GM23338 (cell line): Measurements from ENCODE around the gene KCNQ5. TPM values are rescaled to one million over a fixed set of nuclear protein-coding genes. Genes with fewer than 3 reads are reported as not detected.

ENCODE experiments used
- ATAC-seq: fragments of 200-7000 bp; cut with Tn5 transposase; 3 replicates; pipeline ENCODE4 v1.9.1; 2020
- DNase-seq: peaks from one replicate; pipeline ENCODE4 v3.0.0-alpha.2; 2015; ENCODE audit warnings: low spot score
- H2AFZ ChIP-seq: fragments of 200-600 bp; sonication (generic); 2 replicates; pipeline ENCODE4 v1.8.0; 2016; ENCODE audit warnings: antibody characterized with exemption, mild to moderate bottlenecking, moderate library complexity
- H3F3A ChIP-seq: fragments of 200-600 bp; sonication (generic); replicated peaks from 2 replicates; pipeline ENCODE4 v1.8.0; 2017; ENCODE audit warnings: antibody characterized with exemption, mixed run types, low read depth
- H3K27ac ChIP-seq: fragments of 200-600 bp; sonication (generic); 2 replicates; pipeline ENCODE4 v1.6.1; 2016; ENCODE audit warnings: low read depth
- H3K27me3 ChIP-seq: fragments of 200-600 bp; sonication (generic); 2 replicates; pipeline ENCODE4 v1.8.0; 2016; ENCODE audit warnings: mild to moderate bottlenecking, mixed run types, moderate library complexity; ENCODE audit not compliant: insufficient read depth
- H3K36me3 ChIP-seq: fragments of 200-600 bp; sonication (generic); 2 replicates; pipeline ENCODE4 v1.8.0; 2016; ENCODE audit warnings: mild to moderate bottlenecking; ENCODE audit not compliant: insufficient read depth
- H3K4me1 ChIP-seq: fragments of 200-600 bp; sonication (generic); 2 replicates; pipeline ENCODE4 v1.8.0; 2016; ENCODE audit warnings: mild to moderate bottlenecking, moderate library complexity; ENCODE audit not compliant: insufficient read depth
- H3K4me2 ChIP-seq: fragments of 200-600 bp; sonication (generic); 2 replicates; pipeline ENCODE4 v1.7.1; 2017; ENCODE audit warnings: mixed run types
- H3K4me3 ChIP-seq: fragments of 200-600 bp; sonication (generic); 2 replicates; pipeline ENCODE4 v1.6.1; 2016; ENCODE audit warnings: mixed run types
- H3K79me2 ChIP-seq: fragments of 200-600 bp; sonication (generic); replicated peaks from 2 replicates; pipeline ENCODE4 v1.8.0; 2017; ENCODE audit warnings: mild to moderate bottlenecking; ENCODE audit not compliant: insufficient read depth
- H3K9me2 ChIP-seq: fragments of 200-600 bp; sonication (generic); 2 replicates; pipeline ENCODE4 v1.8.0; 2017; ENCODE audit not compliant: insufficient read depth
- H4K20me1 ChIP-seq: fragments of 200-600 bp; sonication (generic); replicated peaks from 2 replicates; pipeline ENCODE4 v1.8.0; 2017; ENCODE audit warnings: mild to moderate bottlenecking; ENCODE audit not compliant: insufficient read depth
- H3K27ac Mint-ChIP-seq: 2 replicates; pipeline ENCODE4 v1.8.0; 2020; ENCODE audit warnings: inconsistent platforms, mild to moderate bottlenecking, moderate library complexity, mixed read lengths
- H3K27me3 Mint-ChIP-seq: 3 replicates; pipeline ENCODE4 v1.8.0; 2022; ENCODE audit warnings: low read depth, mild to moderate bottlenecking, moderate library complexity, mixed read lengths, inconsistent platforms; ENCODE audit not compliant: insufficient read depth, poor library complexity
- H3K36me3 Mint-ChIP-seq: 3 replicates; pipeline ENCODE4 v1.8.0; 2021; ENCODE audit warnings: low read depth, mild to moderate bottlenecking, inconsistent platforms, moderate library complexity, mixed read lengths
- H3K4me1 Mint-ChIP-seq: 3 replicates; pipeline ENCODE4 v1.8.0; 2020; ENCODE audit warnings: mild to moderate bottlenecking, inconsistent platforms, mixed read lengths
- H3K4me3 Mint-ChIP-seq: 3 replicates; pipeline ENCODE4 v1.8.0; 2021; ENCODE audit warnings: moderate library complexity, mild to moderate bottlenecking, inconsistent platforms, mixed read lengths
- H3K9me3 Mint-ChIP-seq: 3 replicates; pipeline ENCODE4 v1.8.0; 2020; ENCODE audit warnings: moderate library complexity, mild to moderate bottlenecking, inconsistent platforms, mixed read lengths
- CREB1 ChIP-seq: fragments of 250-450 bp; sonication (Bioruptor Pico); IDR thresholded peaks from 2 replicates; pipeline ENCODE4 v1.5.0; 2020; ENCODE audit warnings: low read depth, mild to moderate bottlenecking, moderate library complexity
- EZH2 ChIP-seq: fragments of 200-600 bp; sonication (generic); IDR thresholded peaks from one replicate; pipeline ENCODE4 v1.8.0; 2017; ENCODE audit warnings: antibody characterized with exemption, mild to moderate bottlenecking, low read depth; ENCODE audit not compliant: unreplicated experiment
- EZH2phosphoT487 ChIP-seq: fragments of 200-600 bp; sonication (generic); IDR thresholded peaks from one replicate; pipeline ENCODE4 v1.8.1; 2018; ENCODE audit warnings: antibody characterized with exemption; ENCODE audit not compliant: unreplicated experiment
- JUNB ChIP-seq: IDR thresholded peaks from one replicate; pipeline ENCODE4 v1.6.1; 2016; ENCODE audit warnings: antibody characterized with exemption; ENCODE audit not compliant: unreplicated experiment
- NANOG ChIP-seq: IDR thresholded peaks from 2 replicates; pipeline ENCODE4 v1.6.1; 2016; ENCODE audit warnings: antibody characterized with exemption, borderline replicate concordance
- POLR2AphosphoS5 ChIP-seq: IDR thresholded peaks from 2 replicates; pipeline ENCODE4 v1.6.1; 2016; ENCODE audit warnings: antibody characterized with exemption, low read depth
- STAT1 ChIP-seq: IDR thresholded peaks from one replicate; pipeline ENCODE4 v1.6.1; 2016; ENCODE audit warnings: antibody characterized with exemption; ENCODE audit not compliant: unreplicated experiment
- ZNF114 ChIP-seq: fragments of 250-450 bp; sonication (Bioruptor Pico); IDR thresholded peaks from 2 replicates; pipeline ENCODE4 v1.5.0; 2020; ENCODE audit warnings: mild to moderate bottlenecking, moderate library complexity
- ZNF331 ChIP-seq: fragments of 250-450 bp; sonication (Bioruptor Pico); IDR thresholded peaks from 2 replicates; pipeline ENCODE4 v1.5.0; 2020; ENCODE audit warnings: low read depth, mild to moderate bottlenecking, moderate library complexity
- polyA plus RNA-seq: library from polyadenylated mRNA; unstranded; fragments of >200 nt; fragmentation: Nextera tagmentation; extraction: Ambion mirVana; gene quantifications from 2 replicates; pipeline ENCODE4 v1.2.1, GENCODE V29; 2016
- total RNA-seq: library from RNA; depleted of rRNA; stranded (reverse); fragments of >200 nt; shearing (Covaris generic); gene quantifications from 2 replicates; pipeline ENCODE4 v1.2.3, GENCODE V29; 2014
- TF ChIP-seq, protein P1 (sequence below): IDR thresholded peaks from 2 replicates; pipeline ENCODE4 v1.6.1; 2016; ENCODE audit warnings: antibody characterized with exemption
- TF ChIP-seq, protein P2 (sequence below): fragments of 250-450 bp; sonication (Bioruptor Pico); IDR thresholded peaks from 2 replicates; pipeline ENCODE4 v1.5.0; 2020; ENCODE audit warnings: mild to moderate bottlenecking, moderate library complexity
- TF ChIP-seq, protein P3 (sequence below): IDR thresholded peaks from one replicate; pipeline ENCODE4 v1.6.1; 2018; ENCODE audit warnings: antibody characterized with exemption; ENCODE audit not compliant: unreplicated experiment
- TF ChIP-seq, protein P4 (sequence below), 2 experiments: fragments of 200-600 bp in 1 of 2; sonication (generic) in 1 of 2; conservative IDR thresholded peaks; 2 replicates each; pipeline versions ENCODE4 v1.5.1 to v1.6.1; 2016 to 2017; ENCODE audit warnings: antibody characterized with exemption in 2 of 2, low read depth in 2 of 2, mild to moderate bottlenecking in 2 of 2, moderate library complexity in 1 of 2

Gene KCNQ5
- total and polyA plus RNA-seq, 2 experiments from 2014 or later: 0.68 to 0.87 TPM

DNA sequence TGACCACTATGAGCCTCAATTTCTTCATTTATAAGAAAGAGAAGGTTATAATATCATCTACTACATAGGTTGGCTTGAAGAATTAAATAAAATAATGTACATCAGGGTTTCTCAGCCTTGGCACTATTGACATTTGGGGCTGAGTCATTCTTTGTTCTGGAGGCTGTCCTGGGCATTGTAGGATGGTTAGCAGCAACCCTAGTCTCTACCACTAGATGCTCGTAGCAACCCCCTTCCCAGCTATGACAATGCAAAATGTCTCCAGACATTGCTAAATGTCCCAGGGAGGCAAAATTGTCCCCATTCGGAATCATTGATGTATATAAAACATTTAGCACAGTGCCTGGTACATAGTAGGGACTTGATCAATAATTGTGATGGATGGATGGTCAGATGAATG, 451.4 kb downstream of the KCNQ5 start:
- no peak overlapping the region for H3K27ac ChIP-seq
- Mint-ChIP-seq H3K27me3 (peaks cover 4% of the 10 kb centered on the region), H3K4me1 (peaks cover 28% of the 10 kb centered on the region), H3K9me3 (no peaks in the 10 kb centered on the region), H3K27ac (no peak overlapping the region), H3K4me3 (no peak overlapping the region), H3K36me3 (no peaks in the 10 kb centered on the region)
- no peaks in the 10 kb centered on the region for H3K36me3 ChIP-seq
- no peaks in the 10 kb centered on the region for H4K20me1 ChIP-seq
- no peaks in the 10 kb centered on the region for H3K9me2 ChIP-seq
- no peaks in the 10 kb centered on the region for H3K79me2 ChIP-seq
- no peak overlapping the region for H3K4me3 ChIP-seq
- no peak for TF ChIP-seq JUNB
- TF ChIP-seq POLR2AphosphoS5: no peak
- TF ChIP-seq EZH2: no peak
- TF ChIP-seq ZNF114 (CRISPR knock-in tag): no peak
- TF ChIP-seq EZH2phosphoT487: no peak
- no peak for TF ChIP-seq STAT1
- TF ChIP-seq CREB1: no peak
- no peak for TF ChIP-seq ZNF331
- TF ChIP-seq, protein P1, sequence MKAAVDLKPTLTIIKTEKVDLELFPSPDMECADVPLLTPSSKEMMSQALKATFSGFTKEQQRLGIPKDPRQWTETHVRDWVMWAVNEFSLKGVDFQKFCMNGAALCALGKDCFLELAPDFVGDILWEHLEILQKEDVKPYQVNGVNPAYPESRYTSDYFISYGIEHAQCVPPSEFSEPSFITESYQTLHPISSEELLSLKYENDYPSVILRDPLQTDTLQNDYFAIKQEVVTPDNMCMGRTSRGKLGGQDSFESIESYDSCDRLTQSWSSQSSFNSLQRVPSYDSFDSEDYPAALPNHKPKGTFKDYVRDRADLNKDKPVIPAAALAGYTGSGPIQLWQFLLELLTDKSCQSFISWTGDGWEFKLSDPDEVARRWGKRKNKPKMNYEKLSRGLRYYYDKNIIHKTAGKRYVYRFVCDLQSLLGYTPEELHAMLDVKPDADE: no peak
- TF ChIP-seq NANOG: no peak
- TF ChIP-seq, protein P2, sequence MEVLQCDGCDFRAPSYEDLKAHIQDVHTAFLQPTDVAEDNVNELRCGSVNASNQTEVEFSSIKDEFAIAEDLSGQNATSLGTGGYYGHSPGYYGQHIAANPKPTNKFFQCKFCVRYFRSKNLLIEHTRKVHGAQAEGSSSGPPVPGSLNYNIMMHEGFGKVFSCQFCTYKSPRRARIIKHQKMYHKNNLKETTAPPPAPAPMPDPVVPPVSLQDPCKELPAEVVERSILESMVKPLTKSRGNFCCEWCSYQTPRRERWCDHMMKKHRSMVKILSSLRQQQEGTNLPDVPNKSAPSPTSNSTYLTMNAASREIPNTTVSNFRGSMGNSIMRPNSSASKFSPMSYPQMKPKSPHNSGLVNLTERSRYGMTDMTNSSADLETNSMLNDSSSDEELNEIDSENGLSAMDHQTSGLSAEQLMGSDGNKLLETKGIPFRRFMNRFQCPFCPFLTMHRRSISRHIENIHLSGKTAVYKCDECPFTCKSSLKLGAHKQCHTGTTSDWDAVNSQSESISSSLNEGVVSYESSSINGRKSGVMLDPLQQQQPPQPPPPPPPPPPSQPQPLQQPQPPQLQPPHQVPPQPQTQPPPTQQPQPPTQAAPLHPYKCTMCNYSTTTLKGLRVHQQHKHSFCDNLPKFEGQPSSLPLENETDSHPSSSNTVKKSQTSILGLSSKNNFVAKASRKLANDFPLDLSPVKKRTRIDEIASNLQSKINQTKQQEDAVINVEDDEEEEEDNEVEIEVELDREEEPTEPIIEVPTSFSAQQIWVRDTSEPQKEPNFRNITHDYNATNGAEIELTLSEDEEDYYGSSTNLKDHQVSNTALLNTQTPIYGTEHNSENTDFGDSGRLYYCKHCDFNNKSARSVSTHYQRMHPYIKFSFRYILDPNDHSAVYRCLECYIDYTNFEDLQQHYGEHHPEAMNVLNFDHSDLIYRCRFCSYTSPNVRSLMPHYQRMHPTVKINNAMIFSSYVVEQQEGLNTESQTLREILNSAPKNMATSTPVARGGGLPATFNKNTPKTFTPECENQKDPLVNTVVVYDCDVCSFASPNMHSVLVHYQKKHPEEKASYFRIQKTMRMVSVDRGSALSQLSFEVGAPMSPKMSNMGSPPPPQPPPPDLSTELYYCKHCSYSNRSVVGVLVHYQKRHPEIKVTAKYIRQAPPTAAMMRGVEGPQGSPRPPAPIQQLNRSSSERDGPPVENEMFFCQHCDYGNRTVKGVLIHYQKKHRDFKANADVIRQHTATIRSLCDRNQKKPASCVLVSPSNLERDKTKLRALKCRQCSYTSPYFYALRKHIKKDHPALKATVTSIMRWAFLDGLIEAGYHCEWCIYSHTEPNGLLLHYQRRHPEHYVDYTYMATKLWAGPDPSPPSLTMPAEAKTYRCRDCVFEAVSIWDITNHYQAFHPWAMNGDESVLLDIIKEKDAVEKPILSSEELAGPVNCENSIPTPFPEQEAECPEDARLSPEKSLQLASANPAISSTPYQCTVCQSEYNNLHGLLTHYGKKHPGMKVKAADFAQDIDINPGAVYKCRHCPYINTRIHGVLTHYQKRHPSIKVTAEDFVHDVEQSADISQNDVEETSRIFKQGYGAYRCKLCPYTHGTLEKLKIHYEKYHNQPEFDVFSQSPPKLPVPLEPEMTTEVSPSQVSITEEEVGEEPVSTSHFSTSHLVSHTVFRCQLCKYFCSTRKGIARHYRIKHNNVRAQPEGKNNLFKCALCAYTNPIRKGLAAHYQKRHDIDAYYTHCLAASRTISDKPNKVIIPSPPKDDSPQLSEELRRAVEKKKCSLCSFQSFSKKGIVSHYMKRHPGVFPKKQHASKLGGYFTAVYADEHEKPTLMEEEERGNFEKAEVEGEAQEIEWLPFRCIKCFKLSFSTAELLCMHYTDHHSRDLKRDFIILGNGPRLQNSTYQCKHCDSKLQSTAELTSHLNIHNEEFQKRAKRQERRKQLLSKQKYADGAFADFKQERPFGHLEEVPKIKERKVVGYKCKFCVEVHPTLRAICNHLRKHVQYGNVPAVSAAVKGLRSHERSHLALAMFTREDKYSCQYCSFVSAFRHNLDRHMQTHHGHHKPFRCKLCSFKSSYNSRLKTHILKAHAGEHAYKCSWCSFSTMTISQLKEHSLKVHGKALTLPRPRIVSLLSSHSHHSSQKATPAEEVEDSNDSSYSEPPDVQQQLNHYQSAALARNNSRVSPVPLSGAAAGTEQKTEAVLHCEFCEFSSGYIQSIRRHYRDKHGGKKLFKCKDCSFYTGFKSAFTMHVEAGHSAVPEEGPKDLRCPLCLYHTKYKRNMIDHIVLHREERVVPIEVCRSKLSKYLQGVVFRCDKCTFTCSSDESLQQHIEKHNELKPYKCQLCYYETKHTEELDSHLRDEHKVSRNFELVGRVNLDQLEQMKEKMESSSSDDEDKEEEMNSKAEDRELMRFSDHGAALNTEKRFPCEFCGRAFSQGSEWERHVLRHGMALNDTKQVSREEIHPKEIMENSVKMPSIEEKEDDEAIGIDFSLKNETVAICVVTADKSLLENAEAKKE (CRISPR knock-in tag): no peak
- TF ChIP-seq, protein P3, sequence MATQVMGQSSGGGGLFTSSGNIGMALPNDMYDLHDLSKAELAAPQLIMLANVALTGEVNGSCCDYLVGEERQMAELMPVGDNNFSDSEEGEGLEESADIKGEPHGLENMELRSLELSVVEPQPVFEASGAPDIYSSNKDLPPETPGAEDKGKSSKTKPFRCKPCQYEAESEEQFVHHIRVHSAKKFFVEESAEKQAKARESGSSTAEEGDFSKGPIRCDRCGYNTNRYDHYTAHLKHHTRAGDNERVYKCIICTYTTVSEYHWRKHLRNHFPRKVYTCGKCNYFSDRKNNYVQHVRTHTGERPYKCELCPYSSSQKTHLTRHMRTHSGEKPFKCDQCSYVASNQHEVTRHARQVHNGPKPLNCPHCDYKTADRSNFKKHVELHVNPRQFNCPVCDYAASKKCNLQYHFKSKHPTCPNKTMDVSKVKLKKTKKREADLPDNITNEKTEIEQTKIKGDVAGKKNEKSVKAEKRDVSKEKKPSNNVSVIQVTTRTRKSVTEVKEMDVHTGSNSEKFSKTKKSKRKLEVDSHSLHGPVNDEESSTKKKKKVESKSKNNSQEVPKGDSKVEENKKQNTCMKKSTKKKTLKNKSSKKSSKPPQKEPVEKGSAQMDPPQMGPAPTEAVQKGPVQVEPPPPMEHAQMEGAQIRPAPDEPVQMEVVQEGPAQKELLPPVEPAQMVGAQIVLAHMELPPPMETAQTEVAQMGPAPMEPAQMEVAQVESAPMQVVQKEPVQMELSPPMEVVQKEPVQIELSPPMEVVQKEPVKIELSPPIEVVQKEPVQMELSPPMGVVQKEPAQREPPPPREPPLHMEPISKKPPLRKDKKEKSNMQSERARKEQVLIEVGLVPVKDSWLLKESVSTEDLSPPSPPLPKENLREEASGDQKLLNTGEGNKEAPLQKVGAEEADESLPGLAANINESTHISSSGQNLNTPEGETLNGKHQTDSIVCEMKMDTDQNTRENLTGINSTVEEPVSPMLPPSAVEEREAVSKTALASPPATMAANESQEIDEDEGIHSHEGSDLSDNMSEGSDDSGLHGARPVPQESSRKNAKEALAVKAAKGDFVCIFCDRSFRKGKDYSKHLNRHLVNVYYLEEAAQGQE: no peak
- TF ChIP-seq, protein P4, sequence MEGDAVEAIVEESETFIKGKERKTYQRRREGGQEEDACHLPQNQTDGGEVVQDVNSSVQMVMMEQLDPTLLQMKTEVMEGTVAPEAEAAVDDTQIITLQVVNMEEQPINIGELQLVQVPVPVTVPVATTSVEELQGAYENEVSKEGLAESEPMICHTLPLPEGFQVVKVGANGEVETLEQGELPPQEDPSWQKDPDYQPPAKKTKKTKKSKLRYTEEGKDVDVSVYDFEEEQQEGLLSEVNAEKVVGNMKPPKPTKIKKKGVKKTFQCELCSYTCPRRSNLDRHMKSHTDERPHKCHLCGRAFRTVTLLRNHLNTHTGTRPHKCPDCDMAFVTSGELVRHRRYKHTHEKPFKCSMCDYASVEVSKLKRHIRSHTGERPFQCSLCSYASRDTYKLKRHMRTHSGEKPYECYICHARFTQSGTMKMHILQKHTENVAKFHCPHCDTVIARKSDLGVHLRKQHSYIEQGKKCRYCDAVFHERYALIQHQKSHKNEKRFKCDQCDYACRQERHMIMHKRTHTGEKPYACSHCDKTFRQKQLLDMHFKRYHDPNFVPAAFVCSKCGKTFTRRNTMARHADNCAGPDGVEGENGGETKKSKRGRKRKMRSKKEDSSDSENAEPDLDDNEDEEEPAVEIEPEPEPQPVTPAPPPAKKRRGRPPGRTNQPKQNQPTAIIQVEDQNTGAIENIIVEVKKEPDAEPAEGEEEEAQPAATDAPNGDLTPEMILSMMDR (conservative IDR thresholded peaks at IDR 0.05; ENCODE audit: low read depth in 2 of 2): no peak
- DNase-seq (peak; percentile 17), ATAC-seq (no peak; the same call in 2 of the 3 replicates)
- no peak overlapping the region for H3K4me2 ChIP-seq
- no peak overlapping the region for H2AFZ ChIP-seq
- no peaks in the 10 kb centered on the region for H3K27me3 ChIP-seq
- H3K4me1 ChIP-seq: peaks cover 23% of the 10 kb centered on the region
- no peaks in the 10 kb centered on the region for H3F3A ChIP-seq
